Subcutaneous abdominal adipose tissue (tissue), 5 donors: ENCODE data around the gene ZNF512.
A peak's percentile ranks its signal among the peaks of the same experiment; 100 is the strongest.
"Not testable (repeated sequence)": the region's sequence is repeated elsewhere in the genome, so short reads cannot be mapped to it uniquely, and the experiment has no call there.

Source experiments
- H3K27ac ChIP-seq: one replicate; pipeline ENCODE4 v1.7.0; 2013; ENCODE audit warnings: low read depth, mild to moderate bottlenecking, inconsistent platforms, low read length, moderate library complexity
- H3K27me3 ChIP-seq, 5 donors: one replicate each; pipeline ENCODE4 v1.7.0; 2013; ENCODE audit warnings: low read length in 5 of 5, inconsistent platforms in 1 of 5; ENCODE audit not compliant: control insufficient read depth in 5 of 5, insufficient read depth in 4 of 5
- H3K36me3 ChIP-seq, 5 donors: one replicate each; pipeline ENCODE4 v1.7.0; 2013; ENCODE audit warnings: low read length in 5 of 5; ENCODE audit not compliant: control insufficient read depth in 5 of 5, insufficient read depth in 5 of 5
- H3K4me1 ChIP-seq, 5 donors: one replicate each; pipeline ENCODE4 v1.7.0; 2013; ENCODE audit warnings: low read length in 5 of 5, mild to moderate bottlenecking in 3 of 5, moderate library complexity in 1 of 5; ENCODE audit not compliant: control insufficient read depth in 5 of 5, insufficient read depth in 5 of 5
- H3K4me3 ChIP-seq, 5 donors: one replicate each; pipeline ENCODE4 v1.7.0; 2013; ENCODE audit warnings: low read length in 5 of 5, low read depth in 1 of 5
- H3K9ac ChIP-seq, 5 donors: one replicate each; pipeline ENCODE4 v1.7.0; 2013; ENCODE audit warnings: low read length in 5 of 5, mild to moderate bottlenecking in 4 of 5, moderate library complexity in 3 of 5
- H3K9me3 ChIP-seq, 5 donors: one replicate each; pipeline ENCODE4 v1.7.0; 2013; ENCODE audit warnings: low read length in 5 of 5; ENCODE audit not compliant: control insufficient read depth in 5 of 5
- donor health status: healthy.
- donor health status: healthy.
- donor health status: healthy.
- donor health status: healthy.
- donor health status: healthy.

The ZNF512 gene

DNA sequence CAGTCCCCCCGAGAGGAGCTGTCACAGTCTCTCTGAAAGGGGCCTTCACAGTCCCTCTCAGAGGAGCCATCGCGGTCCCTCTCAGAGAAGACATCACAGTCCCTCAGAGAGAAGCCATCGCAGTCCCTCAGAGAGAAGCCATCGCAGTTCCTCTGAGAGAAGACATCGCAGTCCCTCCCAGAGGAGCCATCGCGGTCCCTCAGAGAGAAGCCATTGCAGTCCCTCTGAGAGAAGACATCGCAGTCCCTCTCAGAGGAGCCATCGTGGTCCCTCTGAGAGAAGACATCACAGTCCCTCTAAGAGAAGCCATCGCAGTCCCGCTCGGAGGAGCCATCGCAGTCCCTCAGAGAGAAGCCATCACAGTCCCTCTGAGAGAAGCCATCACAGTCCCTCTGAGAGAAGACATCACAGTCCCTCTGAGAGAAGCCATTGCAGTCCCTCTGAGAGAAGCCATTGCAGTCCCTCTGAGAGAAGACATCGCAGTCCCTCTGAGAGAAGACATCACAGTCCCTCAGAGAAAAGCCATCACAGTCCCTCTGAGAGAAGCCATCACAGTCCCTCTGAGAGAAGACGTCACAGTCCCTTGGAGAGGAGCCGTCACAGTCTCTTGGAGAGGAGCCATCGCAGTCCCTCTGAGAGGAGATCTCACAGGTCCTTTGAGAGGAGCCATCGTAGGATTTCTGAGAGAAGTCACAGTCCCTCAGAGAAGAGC lies 1.3 kb upstream of the ZNF512 start:
- H3K9me3 ChIP-seq, result peaks cover 22 to 45% (median 38%) of the 10 kb centered on the region in 5 donors

DNA sequence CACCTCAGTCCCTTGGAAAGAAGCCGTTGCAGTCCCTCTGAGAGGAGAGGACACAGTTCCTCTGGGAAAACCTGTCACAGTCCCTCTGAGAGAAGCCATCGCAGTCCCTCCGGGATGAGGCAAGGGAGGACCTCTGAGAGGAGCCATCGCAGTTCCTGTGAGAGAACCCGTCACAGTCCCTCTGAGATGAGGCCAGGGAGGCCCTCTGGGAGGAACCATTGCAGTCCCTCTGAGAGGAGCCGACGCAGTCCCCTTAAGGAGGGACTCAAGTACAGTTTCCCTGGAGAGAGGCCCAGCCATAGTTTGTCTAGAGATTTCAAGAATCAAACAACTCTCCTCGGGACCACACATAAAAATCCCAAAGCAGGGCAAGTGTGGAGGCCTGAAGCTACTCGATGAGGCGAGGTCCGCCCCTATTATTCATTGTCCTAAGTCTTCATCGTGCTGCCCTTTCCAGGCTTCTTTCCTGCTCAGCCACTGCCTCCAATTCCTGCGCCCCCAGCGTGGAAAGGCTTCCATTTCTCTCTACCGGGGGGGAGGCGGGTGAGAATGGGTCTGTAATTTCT lies 630 bp upstream of the ZNF512 start:
- no peaks in the 10 kb centered on the region for H3K27me3 ChIP-seq
- H3K4me3 ChIP-seq, result peak overlapping the region; percentile 70 to 98 (median 87)
- H3K27ac ChIP-seq, result peak overlapping the region; percentile 32
- no peaks in the 10 kb centered on the region for H3K36me3 ChIP-seq
- peaks cover 6 to 28% (median 24%) of the 10 kb centered on the region in 5 donors for H3K4me1 ChIP-seq
- peak overlapping the region in 4 of 5 donors; percentile 75 to 86 (median 80) for H3K9ac ChIP-seq
- H3K9me3 ChIP-seq, result peaks cover 18 to 40% (median 32%) of the 10 kb centered on the region in 5 donors

More for the DNA sequence above, 1.3 kb upstream of the ZNF512 start:
- H3K4me3 ChIP-seq, result peak overlapping the region in 1 of 5 donors; percentile 98
- peaks cover 6 to 28% (median 24%) of the 10 kb centered on the region in 5 donors for H3K4me1 ChIP-seq
- H3K36me3 ChIP-seq, result no peaks in the 10 kb centered on the region
- H3K27ac ChIP-seq, result no peak overlapping the region
- no peak overlapping the region for H3K9ac ChIP-seq
- no peaks in the 10 kb centered on the region for H3K27me3 ChIP-seq

- H3K4me1 ChIP-seq, result peaks cover 6 to 28% (median 24%) of the 10 kb centered on the region in 5 donors
- H3K4me3 ChIP-seq, result peak overlapping the region; percentile 70 to 98 (median 87)
- peaks cover 13 to 27% (median 20%) of the 10 kb centered on the region in 5 donors for H3K9me3 ChIP-seq
- peak overlapping the region; percentile 63 for H3K27ac ChIP-seq
- no peaks in the 10 kb centered on the region for H3K36me3 ChIP-seq
- no peaks in the 10 kb centered on the region for H3K27me3 ChIP-seq
- peak overlapping the region; percentile 75 to 96 (median 81) for H3K9ac ChIP-seq
Measured at GRCh38 chr2:27583390-27583915, 611 bp downstream of the ZNF512 start.

GRCh38 chr2:27584597-27584996 lies 1.8 kb downstream of the ZNF512 start:
- H3K9me3 ChIP-seq, result peaks cover 4 to 22% (median 12%) of the 10 kb centered on the region in 5 donors
- no peak overlapping the region for H3K27ac ChIP-seq
- H3K4me3 ChIP-seq, result peak overlapping the region in 2 of 5 donors; percentile 35 to 84
- H3K4me1 ChIP-seq, result peaks cover 6 to 28% (median 24%) of the 10 kb centered on the region in 5 donors
- no peaks in the 10 kb centered on the region for H3K36me3 ChIP-seq
- no peaks in the 10 kb centered on the region for H3K27me3 ChIP-seq
- no peak overlapping the region for H3K9ac ChIP-seq

DNA sequence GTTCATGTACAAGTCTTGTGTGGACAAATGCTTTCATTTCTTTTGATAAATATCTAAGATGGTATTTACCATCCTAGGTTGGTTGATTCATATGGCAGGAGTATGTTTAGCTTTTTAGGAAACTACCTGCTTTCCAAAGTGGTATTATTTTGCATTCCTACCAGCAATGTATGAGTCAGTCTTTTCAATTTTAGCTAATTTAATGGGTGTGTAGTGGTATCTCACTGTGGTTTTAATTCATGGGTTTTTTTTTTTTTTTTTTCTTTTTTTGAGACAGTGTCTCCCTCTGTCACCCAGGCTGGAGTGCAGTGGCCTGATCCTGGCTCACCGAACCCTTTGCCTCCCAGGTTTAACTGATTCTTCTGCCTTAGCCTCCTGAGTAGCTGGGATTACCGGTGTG lies 4.2 kb downstream of the ZNF512 start:
- H3K36me3 ChIP-seq, result no peaks in the 10 kb centered on the region
- no peaks in the 10 kb centered on the region for H3K27me3 ChIP-seq
- H3K9ac ChIP-seq, result no peak overlapping the region
- H3K27ac ChIP-seq, result no peak overlapping the region
- no peak overlapping the region for H3K4me3 ChIP-seq
- H3K4me1 ChIP-seq, result peaks cover 6 to 28% (median 24%) of the 10 kb centered on the region in 5 donors
- peaks cover 2 to 18% (median 7%) of the 10 kb centered on the region in 5 donors for H3K9me3 ChIP-seq

- Histone ChIP-seq H3K27ac (no peak overlapping the region), H3K4me1 (peaks cover 5 to 18% (median 16%) of the 10 kb centered on the region in 5 donors), H3K9me3 (peaks cover 2 to 18% (median 7%) of the 10 kb centered on the region in 5 donors), H3K9ac (no peak overlapping the region), H3K27me3 (no peaks in the 10 kb centered on the region), H3K36me3 (no peaks in the 10 kb centered on the region), H3K4me3 (no peak overlapping the region)
Measured at GRCh38 chr2:27588308-27588707, 5.5 kb downstream of the ZNF512 start.

GRCh38 chr2:27591745-27592144 lies 8.9 kb downstream of the ZNF512 start:
- no peaks in the 10 kb centered on the region for H3K36me3 ChIP-seq
- no peak overlapping the region for H3K27ac ChIP-seq
- H3K27me3 ChIP-seq, result no peaks in the 10 kb centered on the region
- H3K9ac ChIP-seq, result no peak overlapping the region
- peaks cover 2 to 22% (median 11%) of the 10 kb centered on the region in 5 donors for H3K9me3 ChIP-seq
- no peaks in the 10 kb centered on the region for H3K4me1 ChIP-seq
- H3K4me3 ChIP-seq, result no peak overlapping the region

GRCh38 chr2:27593240-27593639 lies 10.4 kb downstream of the ZNF512 start:
- Histone ChIP-seq H3K27me3 (no peaks in the 10 kb centered on the region), H3K36me3 (peaks cover 0 to 2% (median 0%) of the 10 kb centered on the region in 5 donors), H3K27ac (no peak overlapping the region), H3K4me1 (no peaks in the 10 kb centered on the region), H3K9ac (no peak overlapping the region), H3K9me3 (peaks cover 2 to 22% (median 11%) of the 10 kb centered on the region in 5 donors), H3K4me3 (no peak overlapping the region)

DNA sequence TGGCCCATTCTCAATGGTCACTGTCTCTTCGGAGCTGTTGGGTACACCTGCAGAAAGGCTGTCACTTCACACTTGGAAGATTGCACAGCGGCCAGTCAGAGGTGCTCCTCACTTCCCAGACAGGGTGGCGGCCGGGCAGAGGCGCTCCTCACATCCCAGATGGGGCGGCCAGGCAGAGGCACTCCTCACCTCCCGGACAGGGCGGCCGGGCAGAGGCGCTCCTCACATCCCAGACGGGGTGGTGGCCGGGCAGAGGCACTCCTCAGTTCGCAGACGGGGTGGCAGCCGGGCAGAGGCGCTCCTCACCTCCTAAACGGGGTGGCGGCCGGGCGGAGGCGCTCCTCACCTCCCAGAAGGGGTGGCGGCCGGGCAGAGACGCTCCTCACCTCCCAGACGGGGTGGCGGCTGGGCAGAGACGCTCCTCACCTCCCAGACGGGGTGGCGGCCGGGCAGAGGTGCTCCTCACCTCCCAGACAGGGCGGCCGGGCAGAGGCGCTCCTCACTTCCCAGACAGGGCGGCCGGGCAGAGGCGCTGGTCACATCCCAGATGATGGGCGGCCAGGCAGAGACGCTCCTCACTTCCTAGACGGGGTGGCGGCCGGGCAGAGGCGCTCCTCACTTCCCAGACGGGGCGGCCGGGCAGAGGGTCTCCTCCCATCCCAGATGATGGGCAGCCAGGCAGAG lies 11.3 kb downstream of the ZNF512 start:
- not testable (repeated sequence) for H3K9ac ChIP-seq, H3K27me3 ChIP-seq, H3K4me3 ChIP-seq, H3K27ac ChIP-seq, H3K4me1 ChIP-seq, H3K36me3 ChIP-seq
- peaks cover 2 to 20% (median 10%) of the 10 kb centered on the region in 5 donors for H3K9me3 ChIP-seq
